D341Med (cell line): ENCODE results near the gene PGM5.

ENCODE experiments used
- DNase-seq: peaks from one replicate; pipeline ENCODE4 v3.0.0; 2012; ENCODE audit warnings: low spot score

The PGM5 gene

DNA sequence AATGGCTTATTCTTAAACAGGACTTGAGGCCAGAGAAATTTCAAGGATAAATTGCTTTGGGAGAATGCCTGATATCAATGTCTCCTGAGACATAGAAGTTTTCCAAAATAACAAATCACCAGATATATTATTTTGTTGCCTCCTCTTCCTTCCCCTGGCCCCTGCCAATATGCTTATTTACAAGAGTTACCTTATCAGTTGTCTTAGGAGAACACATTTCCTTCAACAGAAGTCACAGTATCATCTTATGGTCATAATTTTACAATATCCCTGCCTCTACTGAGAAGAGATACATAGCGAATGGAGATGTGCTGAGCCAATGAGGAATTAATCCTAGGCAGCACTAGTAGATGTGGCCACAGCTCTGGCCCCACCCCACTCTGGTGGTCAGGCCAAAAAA is 141.2 kb downstream of the PGM5 start:
- DNase-seq, result no peak

GRCh38 chr9:68498816-68499215 is 142.4 kb downstream of the PGM5 start:
- no peak for DNase-seq

DNA sequence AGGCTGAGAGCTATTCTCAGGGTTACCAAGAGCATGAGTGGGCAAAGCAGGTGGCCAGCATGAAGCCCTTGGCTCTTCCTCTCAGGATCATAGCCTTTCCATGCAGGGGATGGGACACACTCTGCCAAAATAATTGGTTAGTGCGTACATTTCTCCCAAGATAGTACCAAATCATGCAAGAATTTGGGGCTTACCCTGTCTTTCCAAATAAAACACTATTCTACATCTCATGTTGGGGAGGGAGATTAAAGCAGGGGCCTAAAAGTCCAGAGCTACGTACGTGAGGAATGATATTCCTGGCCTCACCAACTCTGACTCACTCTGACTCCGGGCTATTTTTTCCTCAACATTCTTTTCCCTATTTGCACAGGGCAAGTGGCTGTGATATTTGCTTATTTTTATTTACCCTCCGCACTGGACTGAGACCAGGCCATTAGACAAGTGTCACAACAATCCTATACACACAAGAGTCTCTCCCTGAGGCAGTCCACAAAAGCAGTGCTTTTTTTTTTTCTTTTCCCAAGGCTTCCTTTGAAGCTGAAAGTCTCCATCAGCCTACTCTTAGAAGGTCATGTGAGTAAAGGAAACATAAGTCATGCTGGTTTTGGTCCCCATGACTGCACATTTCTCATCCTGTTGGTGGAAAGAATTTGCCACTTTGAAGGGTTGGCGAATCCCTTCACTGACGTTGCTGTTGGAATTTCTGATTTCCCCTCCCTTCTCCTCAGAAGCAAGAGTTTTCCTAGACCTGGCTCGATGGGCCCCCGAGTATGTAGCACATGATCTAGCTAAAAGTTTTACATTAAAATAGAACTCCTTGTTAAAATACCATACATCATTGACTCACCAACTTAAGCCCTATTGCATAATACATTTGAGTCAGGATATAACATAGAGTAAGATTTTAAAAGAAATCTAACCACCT is 144.3 kb downstream of the PGM5 start:
- no peak for DNase-seq

DNA sequence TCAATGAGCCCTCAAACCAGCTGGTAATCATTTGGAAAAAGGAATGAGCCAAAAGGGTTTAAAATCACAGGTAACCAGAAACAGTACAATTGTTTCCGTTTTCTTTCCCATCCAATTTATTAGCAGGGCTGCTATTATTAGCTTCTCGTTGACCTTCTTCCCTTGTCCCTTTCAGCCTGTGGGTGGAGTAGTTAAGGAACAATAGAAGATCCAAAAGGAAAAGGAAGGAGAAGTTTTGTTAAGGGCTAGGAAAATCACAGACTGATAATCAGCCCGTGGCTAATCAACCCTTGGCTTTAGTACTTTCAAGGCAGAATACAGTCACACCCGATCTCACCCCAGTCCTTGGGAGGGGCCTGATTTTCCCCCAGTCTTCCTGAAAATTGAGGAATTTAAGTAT is 145.9 kb downstream of the PGM5 start:
- no peak for DNase-seq

- DNase-seq, result no peak
Measured at GRCh38 chr9:68505681-68506409, 149.4 kb downstream of the PGM5 start.

DNA sequence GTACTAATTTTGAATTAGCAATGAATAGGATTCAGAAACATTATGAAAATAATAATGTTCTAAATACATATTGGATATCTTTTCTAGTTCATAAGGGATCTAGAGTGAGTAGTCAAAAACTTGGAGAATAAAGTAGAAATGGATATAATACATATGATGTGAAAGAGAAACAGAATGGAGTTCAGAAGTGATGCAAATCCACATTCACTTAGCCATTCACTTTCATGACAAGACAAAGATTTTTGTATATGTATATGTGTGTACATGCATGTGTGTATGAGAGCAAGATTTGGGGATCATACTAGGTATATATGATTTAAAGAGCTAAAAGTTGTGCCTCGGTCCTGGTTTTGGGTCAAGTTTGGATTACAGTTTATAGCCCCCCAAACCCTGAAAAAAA is 150.1 kb downstream of the PGM5 start:
- no peak for DNase-seq

DNA sequence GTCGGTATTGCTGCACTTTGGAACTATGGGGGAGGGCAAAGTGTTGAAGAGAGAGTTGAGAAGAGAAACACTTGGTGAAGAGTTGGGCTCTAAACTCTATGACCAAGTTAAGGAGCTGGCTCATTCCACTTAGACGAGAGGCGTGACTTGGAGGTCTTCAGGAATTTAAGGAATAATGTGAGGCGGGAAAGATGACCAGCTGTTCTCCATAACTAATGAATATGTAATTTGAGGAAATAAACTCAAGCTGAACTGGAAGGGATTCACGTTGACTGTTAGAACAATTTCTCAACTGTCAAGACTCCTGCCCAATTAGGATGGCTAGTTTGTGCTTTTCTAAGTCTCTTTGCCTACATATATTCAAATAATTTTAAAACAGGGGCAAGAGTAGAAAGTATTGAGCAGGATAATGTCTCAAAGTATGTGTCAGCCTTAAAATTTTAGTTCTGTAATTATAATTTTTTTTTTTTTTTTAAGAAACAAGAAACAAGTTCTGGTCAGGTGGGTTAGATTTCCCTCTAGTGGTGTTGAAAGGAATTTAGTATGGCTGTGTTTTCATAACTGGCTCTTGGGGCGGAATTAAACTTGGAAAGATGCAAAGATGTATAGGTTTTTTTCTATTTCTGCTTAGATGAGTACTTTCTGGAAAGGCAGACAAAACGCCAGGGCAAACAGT is 150.9 kb downstream of the PGM5 start:
- DNase-seq, result peak; percentile 47

DNA sequence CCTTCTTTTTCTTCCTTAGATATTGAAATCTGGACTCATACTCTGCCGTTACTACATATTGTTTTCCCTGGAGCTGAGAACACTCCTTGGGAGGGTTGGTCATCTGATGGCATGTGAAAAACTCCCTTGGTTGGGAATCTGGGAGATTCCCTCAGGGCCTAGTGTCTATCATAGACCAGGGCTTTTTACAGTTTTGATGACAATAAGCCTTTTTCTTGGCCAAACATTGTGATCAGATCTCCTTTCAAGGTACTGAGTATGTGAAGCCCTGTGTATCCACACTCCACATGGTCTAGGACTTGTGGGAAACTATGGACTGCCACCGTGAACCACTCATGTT is 151.4 kb downstream of the PGM5 start:
- no peak for DNase-seq

DNA sequence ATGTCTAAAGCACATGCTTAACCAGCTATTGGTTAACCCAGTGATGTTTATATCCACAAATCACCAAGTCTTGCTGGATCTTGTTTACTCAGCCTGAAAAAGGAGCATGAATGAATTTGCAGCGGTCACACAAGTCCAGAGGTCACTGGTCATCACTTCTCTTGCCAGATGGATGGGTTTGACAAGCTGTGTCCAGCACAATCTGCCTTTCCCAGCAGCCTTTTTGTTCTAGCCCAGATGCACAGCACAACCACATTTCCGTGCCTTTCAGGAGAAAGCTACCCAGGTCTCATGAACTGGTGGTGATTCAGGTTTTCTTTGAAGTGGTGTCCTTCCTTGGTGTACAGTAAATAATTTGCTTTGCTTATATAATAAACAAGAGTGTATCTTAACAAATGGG is 152.1 kb downstream of the PGM5 start:
- no peak for DNase-seq

GRCh38 chr9:68509689-68510088 is 153.3 kb downstream of the PGM5 start:
- no peak for DNase-seq

GRCh38 chr9:68513385-68513784 is 157.0 kb downstream of the PGM5 start:
- DNase-seq, result no peak

- no peak for DNase-seq
Measured at GRCh38 chr9:68513981-68514380, 157.6 kb downstream of the PGM5 start.

- no peak for DNase-seq
Measured at GRCh38 chr9:68515326-68516017, 159.1 kb downstream of the PGM5 start.

DNA sequence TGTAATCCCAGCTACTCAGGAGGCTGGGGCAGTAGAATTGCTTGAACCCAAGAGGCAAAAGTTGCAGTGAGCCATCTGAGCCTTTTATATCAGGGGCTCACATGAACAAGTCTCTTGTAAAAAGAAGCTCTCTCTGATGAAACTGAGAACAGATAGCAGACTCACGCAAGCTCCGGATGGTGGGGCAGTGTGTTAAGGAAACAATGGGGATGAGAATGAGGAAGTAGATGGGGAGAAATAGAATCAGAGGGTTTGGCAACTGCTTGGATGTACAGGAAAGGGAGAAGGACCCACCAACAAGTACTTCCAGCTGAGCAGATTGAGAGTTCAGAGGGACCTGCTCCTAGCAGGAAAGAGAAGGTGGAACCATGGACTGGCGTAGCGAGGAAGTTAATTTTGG is 165.7 kb downstream of the PGM5 start:
- DNase-seq, result no peak

GRCh38 chr9:68522954-68523353 is 166.5 kb downstream of the PGM5 start:
- DNase-seq, result no peak

DNA sequence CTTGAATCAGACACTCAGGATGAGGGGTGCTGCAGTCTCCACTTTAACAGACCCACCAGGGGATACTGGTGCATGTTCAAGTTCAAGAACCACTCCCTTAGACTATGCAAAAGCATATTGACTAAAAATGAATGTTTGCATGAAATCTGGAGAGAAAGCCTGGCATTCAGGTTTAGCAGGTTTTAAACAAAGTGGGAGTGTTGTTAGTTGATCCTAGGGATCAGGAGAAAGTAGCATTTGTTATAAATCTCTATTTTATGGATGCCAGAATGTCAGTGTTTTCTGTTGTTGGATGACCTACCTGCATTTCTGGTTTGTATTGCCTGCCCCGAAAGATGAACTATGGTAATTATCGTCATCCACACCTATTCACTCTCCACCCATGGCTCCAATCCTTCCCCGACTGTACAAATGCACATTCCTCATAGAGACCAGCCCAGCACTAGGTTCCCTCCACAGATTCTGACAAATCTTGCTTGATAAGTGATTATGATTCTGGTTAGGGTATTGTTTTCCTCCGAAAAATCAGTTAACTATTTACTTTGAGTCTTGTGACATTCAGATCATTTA is 167.0 kb downstream of the PGM5 start:
- no peak for DNase-seq

- peak; percentile 41 for DNase-seq
Measured at GRCh38 chr9:68530618-68531017, 174.2 kb downstream of the PGM5 start.

- no peak for DNase-seq
Measured at GRCh38 chr9:68532131-68532530, 175.7 kb downstream of the PGM5 start.

- DNase-seq, result no peak
Measured at GRCh38 chr9:68533678-68534077, 177.3 kb downstream of the PGM5 start.

DNA sequence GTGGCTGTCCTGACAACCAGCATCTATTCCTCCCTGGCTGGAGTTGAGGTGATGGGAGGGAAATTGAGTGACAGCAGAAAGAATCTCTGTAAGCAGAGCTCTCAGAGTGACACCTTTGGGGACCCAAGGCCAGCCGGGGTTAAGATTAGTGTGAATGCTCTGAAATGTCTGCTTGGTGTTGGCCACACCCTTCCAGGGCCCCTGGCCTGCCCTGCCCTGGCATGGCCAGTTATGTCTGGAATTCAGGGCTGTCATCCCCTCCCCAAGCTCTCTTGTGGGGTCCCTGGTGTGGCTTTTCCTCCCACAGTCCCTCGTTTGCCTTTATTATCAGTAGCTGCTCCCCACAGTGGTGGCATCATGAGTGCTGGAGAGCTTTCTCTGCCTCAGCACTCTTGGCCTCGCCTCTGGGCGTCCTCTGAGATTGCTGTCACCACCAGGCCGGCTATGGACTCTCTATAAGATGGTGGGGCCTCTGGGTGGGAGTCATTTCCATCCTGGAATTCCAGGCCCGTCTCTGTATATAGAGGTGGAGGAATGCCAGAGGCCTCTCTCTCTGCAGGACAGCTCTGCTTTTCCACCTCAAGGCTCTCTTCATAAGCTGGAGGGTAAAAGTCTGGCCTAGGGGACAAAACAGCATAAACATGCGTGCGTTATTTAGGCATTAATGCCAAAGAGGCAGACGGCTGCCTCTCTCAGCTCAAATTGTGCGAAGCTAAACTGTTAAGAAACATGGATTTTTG is 180.6 kb downstream of the PGM5 start:
- no peak for DNase-seq

DNA sequence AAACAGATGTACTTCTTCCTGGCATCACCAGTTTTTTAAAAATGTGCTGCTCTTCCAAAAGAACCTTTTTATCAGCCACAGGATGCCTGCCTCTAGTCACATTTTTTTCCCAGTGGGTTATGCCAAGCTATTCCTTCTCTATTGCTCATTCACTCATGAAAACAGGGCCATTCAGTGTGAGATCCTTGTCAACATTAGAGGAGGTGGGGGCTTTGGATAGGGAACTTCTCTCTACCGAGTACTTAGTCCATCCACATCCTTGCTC is 181.1 kb downstream of the PGM5 start:
- no peak for DNase-seq

DNA sequence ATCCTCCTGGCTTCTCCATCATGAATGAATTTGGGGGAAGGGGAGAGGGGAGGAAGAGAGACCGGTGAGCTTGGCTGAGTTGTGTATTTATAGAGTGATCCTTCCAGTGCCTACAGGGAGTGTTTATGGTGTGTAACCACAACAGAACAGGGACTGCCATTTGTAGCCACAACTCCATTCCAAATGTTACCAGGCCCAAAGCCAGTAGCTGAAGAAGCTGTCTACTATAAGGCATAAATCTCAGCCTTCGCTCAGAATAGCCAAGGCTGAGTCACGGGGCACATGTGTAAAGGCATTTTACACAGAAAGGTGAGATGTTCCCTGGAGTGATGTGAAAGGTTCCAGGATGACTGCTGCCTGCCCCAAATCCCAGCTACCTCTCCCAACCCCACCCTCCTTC is 181.8 kb downstream of the PGM5 start:
- no peak for DNase-seq
